Measurements from ENCODE around the gene TRMT10A. TPM values are rescaled to one million over a fixed set of nuclear protein-coding genes. Genes with fewer than 3 reads are reported as not detected.

Gene TRMT10A
- polyA plus RNA-seq (5.2 and 10.5 TPM in 2 replicates), polyA minus RNA-seq (5.6 and 7.5 TPM in 2 replicates)

GRCh38 chr4:99563310-99564186, at the start of gene TRMT10A:
Gene TRMT10A (minus strand): TSS chr4:99564039. CDS start chr4:99559338, 4,701 bp downstream.
- H3F3A ChIP-seq (ENCODE audit: insufficient read depth, low read length, poor library complexity, severe bottlenecking), result no peaks in the 10 kb centered on the region
- TF ChIP-seq CTCF (IDR thresholded peaks at IDR 0.05; ENCODE audit: poor library complexity, severe bottlenecking) (peak; percentile 49), MXI1 (conservative IDR thresholded peaks at IDR 0.05; ENCODE audit: poor library complexity, severe bottlenecking) (peak; percentile 97), TAF1 (IDR thresholded peaks at IDR 0.05; ENCODE audit: low read depth) (peak; percentile 78), RAD21 (conservative IDR thresholded peaks at IDR 0.05) (peak; percentile 19), SMC3 (conservative IDR thresholded peaks at IDR 0.05; ENCODE audit: poor library complexity) (peak; percentile 45), POLR2AphosphoS5 (IDR thresholded peaks at IDR 0.05) (peak; percentile 89), EP300 (conservative IDR thresholded peaks at IDR 0.05; ENCODE audit: poor library complexity, severe bottlenecking) (peak; percentile 80), REST (IDR thresholded peaks at IDR 0.05; ENCODE audit: borderline replicate concordance) (peak; percentile 80), EZH2 (IDR thresholded peaks at IDR 0.05; ENCODE audit: borderline replicate concordance, insufficient read depth, low read length, poor library complexity, severe bottlenecking) (no peak)
- no peaks in the 10 kb centered on the region for H3K27me3 ChIP-seq (ENCODE audit: insufficient read depth, low read depth, low read length)
- H3K79me2 ChIP-seq (replicated peaks; ENCODE audit: insufficient read depth, low read length), result no peaks in the 10 kb centered on the region
- no peaks in the 10 kb centered on the region for H4K20me1 ChIP-seq (ENCODE audit: insufficient read depth)
- H3K4me3 ChIP-seq (ENCODE audit: low read length), result peak within 1 kb of the TSS; percentile 72
- no peaks in the 10 kb centered on the region for H3K9me3 ChIP-seq (ENCODE audit: low read length)
- H3K9me2 ChIP-seq (ENCODE audit: insufficient read depth, low read length), result no peaks in the 10 kb centered on the region
- H3K4me2 ChIP-seq (ENCODE audit: low read length), result peak within 1 kb of the TSS; percentile 74
- peak within 1 kb of the TSS; percentile 84 for H3K9ac ChIP-seq (ENCODE audit: low read length)
- peak within 1 kb of the TSS; percentile 89 for H3K27ac ChIP-seq (ENCODE audit: low read length)
- H2AFZ ChIP-seq (ENCODE audit: low read depth, low read length), result peak within 1 kb of the TSS; percentile 87
- no peaks in the 10 kb centered on the region for H3K36me3 ChIP-seq (ENCODE audit: insufficient read depth, low read length)

- no peaks in the 10 kb centered on the region for H3F3A ChIP-seq (ENCODE audit: insufficient read depth, low read length, poor library complexity, severe bottlenecking)
- H3K36me3 ChIP-seq (ENCODE audit: insufficient read depth, low read length), result no peaks in the 10 kb centered on the region
- H3K9ac ChIP-seq (ENCODE audit: low read length), result no peak overlapping the region
- no peaks in the 10 kb centered on the region for H3K79me2 ChIP-seq (replicated peaks; ENCODE audit: insufficient read depth, low read length)
- H3K4me3 ChIP-seq (ENCODE audit: low read length), result no peak overlapping the region
- H3K9me2 ChIP-seq (ENCODE audit: insufficient read depth, low read length), result no peaks in the 10 kb centered on the region
- no peaks in the 10 kb centered on the region for H3K27me3 ChIP-seq (ENCODE audit: insufficient read depth, low read depth, low read length)
- no peaks in the 10 kb centered on the region for H4K20me1 ChIP-seq (ENCODE audit: insufficient read depth)
- no peak for TF ChIP-seq RAD21 (conservative IDR thresholded peaks at IDR 0.05)
- TF ChIP-seq EP300 (conservative IDR thresholded peaks at IDR 0.05; ENCODE audit: poor library complexity, severe bottlenecking), result no peak
- no peak for TF ChIP-seq CTCF (IDR thresholded peaks at IDR 0.05; ENCODE audit: poor library complexity, severe bottlenecking)
- TF ChIP-seq SMC3 (conservative IDR thresholded peaks at IDR 0.05; ENCODE audit: poor library complexity), result no peak
- no peak for TF ChIP-seq POLR2AphosphoS5 (IDR thresholded peaks at IDR 0.05)
- no peak for TF ChIP-seq MXI1 (conservative IDR thresholded peaks at IDR 0.05; ENCODE audit: poor library complexity, severe bottlenecking)
- TF ChIP-seq TAF1 (IDR thresholded peaks at IDR 0.05; ENCODE audit: low read depth), result no peak
- TF ChIP-seq EZH2 (IDR thresholded peaks at IDR 0.05; ENCODE audit: borderline replicate concordance, insufficient read depth, low read length, poor library complexity, severe bottlenecking), result no peak
- TF ChIP-seq REST (IDR thresholded peaks at IDR 0.05; ENCODE audit: borderline replicate concordance), result no peak
- H2AFZ ChIP-seq (ENCODE audit: low read depth, low read length), result no peak overlapping the region
- no peak overlapping the region for H3K4me2 ChIP-seq (ENCODE audit: low read length)
- H3K27ac ChIP-seq (ENCODE audit: low read length), result no peak overlapping the region
- H3K9me3 ChIP-seq (ENCODE audit: low read length), result no peaks in the 10 kb centered on the region
Observed at GRCh38 chr4:99612704-99613103, 48.9 kb upstream of the TRMT10A start.

All from neural cell (in vitro differentiated cells).